Embryonic facial prominence (tissue), 1 donor: ENCODE measurements around the gene TMCC1.
"Not testable (repeated sequence)": the region's sequence is repeated elsewhere in the genome, so short reads cannot be mapped to it uniquely, and the experiment has no call there.

Experiments
- DNase-seq: peaks from one replicate; pipeline ENCODE4 v3.0.0-alpha.2; 2016; ENCODE audit errors: extremely low spot score

Gene TMCC1

DNA sequence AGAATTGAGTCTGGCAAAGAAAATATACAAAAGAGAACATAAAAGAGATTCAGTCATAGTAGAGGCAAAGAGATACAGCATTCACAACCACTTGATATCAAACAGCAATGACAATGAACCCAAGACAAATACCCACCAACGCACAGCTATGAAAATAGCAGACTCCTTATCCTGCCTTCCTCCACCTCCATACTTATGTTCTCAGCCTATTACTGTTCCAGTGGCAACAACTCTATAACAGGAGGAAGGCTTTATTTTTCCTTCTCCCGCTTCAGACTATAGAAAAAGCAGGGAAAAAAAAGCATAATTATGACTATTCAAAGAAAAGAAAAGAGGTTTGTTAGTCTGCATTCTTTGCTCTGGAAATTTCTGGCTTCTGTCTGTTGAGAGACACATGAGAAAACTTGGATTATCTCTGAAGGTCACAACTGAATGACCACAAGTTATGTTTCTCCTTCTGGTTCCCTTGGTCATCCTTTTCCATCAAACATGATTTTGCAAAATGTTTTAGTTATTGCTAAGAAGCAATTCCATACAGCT lies 205.9 kb downstream of the TMCC1 start:
- DNase-seq, result no peak

DNA sequence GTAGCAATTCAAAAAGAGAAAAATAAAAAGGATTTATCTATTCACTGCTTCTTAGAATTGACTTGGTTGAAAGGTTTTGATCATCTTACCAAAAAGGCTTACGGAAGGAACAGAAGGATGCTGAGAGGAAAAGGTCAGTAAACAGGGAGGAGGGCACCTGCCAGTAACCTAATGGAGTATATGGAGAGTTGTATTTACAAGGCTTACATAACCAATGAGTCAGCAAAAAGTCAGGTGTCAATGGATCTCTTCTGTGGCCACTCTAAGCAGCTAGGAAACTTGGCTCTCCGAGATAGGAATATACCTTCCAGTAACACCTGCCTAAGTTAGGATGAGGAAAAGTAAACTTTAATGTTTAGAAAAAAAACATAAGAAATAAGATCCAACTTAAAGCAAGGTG lies 206.6 kb downstream of the TMCC1 start:
- no peak for DNase-seq

DNA sequence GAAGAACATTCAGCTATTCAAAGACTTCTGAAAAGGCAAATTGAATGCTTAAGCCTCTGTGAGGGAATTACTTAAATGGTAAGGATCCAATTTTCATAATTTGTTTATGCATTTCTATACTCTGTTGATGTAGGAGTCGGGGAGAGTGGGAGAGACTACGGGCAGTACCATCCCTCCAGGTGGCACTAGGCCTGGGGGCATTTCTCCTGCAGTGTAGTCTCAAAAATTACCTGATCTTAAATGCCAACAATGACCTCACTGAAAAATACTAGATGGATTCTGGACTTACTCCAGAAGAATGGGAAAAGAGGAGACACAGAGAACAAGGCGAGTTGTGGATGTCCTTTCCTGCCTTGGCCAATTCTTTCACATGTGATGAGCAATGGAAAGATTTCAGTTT lies 209.2 kb downstream of the TMCC1 start:
- no peak for DNase-seq

DNA sequence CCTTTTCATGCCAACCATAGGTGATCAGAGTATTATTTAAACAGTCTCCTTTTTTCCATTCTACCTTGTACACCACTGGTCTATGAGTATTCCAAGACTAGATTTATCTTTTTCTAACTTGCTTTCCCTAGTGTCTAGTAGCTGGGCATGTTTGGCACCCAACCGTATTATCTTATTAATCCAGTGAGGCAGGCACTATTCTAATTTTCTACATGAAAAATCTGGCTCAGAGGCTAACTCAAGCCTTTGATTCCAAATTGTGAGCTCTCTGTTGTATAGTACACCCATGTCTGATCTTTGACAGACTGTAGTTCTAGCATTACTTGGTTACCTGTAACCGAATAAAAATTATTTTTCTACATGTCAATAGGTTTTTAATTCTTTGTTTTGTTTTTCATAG lies 210.3 kb downstream of the TMCC1 start:
- DNase-seq, result no peak

DNA sequence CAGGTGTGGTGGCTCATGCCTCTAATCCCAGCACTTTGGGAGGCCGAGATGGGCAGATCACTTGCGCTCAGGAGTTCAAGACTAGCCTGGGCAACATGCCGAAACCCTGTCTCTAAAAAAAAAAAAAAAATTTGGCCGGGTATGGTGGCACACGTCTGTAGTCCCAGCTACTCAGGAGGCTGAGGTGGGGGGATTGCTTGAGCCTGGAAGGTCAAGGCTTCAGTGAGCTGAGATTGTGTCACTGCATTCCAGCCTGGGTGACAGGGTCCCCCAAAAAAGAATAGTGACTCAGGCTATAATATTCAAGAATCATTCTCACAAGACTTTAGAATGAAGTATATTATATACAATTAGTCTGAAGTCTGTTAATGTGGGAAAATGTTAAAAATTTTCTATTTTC lies 216.5 kb downstream of the TMCC1 start:
- no peak for DNase-seq

DNA sequence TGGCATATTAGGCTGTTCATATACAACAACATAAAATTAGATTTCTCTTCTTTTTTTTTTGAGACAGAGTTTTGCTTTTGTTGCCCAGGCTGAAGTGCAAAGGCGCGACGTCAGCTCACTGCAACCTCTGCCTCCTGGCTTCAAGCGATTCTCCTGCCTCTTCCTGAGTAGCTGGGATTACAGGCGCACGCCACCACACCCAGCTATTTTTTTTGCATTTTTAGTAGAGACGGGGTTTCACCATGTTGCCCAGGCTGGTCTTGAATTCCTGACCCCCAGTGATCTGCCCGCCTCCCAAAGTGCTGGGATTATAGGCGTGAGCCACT lies 218.8 kb downstream of the TMCC1 start:
- not testable (repeated sequence) for DNase-seq

DNA sequence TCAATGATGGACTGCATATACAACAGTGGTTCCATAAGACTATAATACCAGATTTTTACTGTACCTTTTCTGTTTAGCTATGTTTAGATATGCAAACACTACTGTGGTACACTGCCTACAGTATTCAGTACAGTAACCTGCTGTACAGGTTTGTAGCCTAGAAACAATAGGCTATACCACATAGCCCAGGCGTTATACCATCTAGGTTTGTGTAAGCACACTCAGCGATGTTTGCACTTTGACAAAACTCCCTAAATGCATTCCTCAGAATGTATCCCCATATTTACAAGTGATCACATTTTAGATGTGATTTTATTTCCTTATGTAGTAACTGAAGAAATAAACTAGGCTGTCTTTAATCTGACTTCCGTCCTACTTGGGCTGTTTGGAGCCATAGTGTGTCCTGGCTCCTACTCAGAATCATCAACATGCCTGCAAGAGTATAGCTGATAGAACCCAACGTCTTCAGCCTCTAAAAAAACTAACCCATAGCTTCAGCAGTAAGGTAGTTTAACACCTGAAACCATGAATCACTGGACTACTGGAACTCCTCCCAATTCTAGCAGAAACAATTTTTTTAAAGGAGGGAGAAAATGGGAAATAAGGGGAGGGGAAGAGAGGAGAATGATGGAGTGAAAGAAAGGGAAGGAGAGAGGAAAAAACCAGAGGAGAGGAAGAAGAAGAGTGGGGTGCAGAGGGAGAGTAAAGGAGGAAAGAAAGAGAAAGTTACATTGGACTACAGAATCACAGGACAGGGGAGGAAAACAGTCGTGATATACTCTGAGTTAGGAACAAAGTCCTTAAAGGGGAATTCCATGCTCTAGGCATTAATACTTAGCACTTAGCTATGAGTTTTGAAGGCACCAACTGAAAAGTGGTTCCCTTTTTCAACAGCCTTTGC lies 219.4 kb downstream of the TMCC1 start:
- DNase-seq, result no peak

DNA sequence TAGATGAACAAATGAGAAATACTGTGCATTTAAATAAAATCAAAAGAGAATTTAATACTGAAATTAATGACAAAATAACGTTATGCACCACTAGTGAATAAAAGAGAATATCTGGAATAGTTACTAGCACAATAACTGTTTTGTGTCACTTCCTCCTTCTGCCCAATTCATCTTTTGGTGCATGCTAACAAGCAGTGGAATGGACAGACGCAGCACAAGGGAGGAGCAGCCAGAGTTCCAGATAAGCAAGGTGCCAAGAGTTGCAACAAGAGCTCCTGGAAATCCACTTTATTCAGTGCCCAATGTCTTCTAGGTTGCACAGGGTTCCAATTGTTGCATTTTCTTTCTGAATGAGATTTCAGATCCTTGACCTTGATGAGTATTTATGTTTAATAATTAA lies 220.5 kb downstream of the TMCC1 start:
- no peak for DNase-seq

DNA sequence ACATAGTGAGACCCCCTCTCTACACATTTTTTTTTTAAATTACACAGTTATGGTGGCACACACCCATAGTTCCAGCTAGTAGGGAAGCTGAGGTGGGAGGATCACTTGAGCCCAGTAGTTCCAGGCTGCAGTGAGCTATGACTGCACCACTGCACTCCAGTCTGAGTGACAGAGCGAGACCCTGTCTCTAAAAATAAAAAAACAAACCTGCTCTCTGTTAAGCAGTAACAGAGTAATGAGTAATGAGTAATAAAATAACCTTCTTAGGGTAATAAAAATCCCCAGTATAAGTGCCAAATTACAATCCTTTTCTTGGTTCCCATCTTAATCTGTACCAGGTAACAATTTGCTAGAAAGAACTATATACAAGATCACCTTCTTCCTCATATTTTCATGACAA lies 221.1 kb downstream of the TMCC1 start:
- no peak for DNase-seq

DNA sequence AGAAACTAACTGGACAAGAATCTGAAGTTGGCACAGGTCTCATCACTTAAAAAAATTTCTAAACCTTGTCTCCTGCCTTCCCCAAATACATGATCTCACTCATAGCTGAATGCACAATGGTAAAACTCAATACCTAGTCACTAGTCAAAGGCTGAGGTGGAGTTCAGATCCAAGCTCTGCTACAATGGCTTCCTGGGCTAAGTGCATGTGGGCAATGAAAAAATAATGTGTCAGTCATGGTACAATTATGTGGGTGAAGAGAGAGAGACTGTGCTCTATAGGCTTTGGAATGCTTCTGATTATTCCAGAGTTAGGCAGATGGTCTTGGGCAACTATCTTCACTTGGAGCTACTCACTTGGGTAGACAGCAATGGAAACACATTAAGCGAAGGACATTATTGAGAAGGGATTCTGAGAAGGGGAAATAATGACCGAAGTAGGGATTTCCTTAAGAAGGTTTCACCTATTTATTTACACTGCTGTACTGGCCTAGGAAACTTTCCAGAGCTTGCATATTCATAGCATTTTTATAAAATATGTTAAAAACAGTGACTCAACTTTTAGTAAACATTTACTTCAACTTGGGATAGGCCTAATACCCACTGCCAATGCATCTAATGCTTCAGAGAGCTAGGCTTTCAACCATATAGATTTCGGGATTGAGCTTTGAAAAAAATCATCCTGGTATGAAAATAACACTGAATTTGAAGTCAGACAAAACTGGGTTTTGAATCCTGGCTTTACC lies 228.3 kb downstream of the TMCC1 start:
- no peak for DNase-seq

DNA sequence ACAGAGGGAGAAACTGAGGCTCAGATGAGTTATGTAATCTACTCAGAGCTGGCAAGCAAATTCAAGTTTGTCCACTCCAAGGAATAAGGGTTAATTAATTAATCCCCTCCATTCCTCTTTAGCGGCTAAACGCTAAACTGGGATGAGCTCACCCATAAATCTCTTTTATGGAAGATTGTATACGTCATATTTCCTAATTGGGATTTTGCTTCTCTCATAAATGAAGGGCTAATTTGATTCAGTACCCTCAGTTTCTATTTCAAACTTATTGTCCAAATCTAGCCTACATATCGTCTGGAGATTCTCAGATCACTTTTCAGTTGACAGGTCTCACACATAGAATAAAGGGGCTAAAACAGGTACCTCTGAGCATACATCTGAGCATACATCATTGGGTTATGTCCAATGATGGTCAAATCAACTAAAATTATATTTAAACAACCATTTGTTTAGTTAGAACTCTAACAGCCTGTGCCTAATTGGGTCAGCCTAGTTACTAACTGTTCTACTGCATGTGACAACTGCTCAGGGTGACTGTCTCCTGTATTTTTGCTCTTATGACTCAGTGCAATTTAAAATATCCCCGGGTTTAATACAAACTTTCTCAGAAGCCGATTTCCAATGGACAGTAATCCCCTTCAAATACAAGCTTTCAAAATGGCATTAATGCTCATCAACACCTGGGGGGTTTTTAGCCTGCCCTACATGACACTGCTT lies 229.4 kb downstream of the TMCC1 start:
- no peak for DNase-seq

DNA sequence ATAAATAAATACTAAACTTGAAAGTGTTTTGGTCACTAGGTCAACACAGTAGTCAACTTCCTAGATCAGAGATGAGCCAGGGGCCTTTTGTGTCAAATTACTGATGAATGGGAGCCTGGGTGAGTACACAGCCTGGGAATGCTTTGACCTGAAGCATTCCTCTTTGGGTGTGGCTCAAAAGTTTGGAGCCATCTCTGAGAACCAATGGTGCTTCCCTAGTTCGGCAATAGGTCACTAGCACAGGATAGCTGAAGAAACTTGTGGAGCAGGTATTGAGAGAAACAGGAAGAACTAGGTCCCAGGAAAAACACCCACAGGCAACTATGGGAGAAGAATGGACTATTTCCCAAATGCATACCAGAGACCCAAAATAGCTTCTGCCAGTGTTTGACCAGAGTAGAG lies 230.5 kb downstream of the TMCC1 start:
- DNase-seq, result no peak

DNA sequence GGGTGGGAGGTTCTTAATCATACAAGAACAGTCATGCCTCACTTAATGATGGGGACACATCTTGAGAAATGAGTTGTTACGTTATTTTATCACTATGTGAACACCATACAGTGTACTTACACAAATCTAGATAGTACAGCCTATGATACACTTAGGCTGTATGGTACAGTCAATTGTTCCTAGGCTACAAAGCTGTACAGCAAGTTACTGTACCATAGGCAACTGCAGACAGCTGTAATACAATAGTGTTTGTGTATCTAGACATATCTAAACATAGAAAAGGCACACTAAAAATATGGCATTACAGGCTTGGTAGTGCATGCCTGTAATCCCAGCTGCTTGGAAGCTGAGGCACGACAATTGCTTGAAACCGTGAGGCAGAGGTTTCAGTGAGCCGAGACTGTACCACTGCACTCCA lies 231.3 kb downstream of the TMCC1 start:
- DNase-seq, result no peak

DNA sequence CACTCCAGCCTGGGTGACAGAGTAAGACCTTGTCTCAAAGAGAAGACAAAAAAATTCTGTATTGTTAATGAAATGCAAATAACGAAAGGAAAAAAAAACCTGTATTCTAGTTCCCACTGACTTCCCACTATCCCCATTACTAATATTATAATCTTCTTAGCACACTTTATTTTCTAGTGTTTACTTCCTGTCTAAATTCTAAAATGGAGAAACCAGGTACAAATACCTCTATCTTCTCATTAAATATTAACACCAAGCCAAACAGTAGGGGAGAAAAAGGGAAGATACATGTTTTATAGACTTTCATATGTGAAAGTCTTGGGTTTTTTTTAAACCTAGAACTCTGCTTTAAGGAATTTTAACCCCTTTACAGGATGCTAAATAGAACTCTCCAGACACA lies 231.7 kb downstream of the TMCC1 start:
- no peak for DNase-seq

DNA sequence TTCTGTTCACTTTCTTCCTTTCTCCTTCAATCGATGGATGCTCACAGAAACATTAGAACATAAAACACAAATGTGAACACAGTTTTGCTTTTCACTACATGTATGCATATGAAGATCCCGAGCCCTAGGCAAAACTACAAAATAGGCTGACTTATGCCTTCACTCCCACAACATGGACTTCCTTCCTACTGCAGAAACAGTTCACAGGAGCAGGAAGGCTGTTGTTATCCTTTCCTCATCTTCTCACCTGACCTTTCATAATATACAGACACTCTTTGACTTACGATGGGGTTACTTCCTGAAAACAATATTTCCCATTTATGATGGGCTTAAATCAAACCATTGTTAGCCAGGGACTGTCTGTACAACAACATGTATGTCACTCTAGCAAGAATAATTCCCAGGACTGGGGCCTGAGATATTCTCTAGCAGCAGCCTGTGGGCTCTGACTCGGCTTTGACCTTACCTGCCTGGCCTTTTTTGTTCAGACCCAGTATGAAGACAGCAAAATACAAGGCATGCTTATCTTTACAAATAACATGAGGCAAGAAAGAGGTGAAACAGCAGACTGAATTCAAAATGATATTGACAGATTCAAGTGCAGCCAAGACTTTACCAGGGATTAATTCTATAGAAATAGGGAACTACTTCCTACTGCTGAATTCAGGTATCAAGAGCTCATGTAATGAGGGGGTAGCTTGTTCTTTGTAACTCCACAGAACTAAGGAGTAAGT lies 235.2 kb downstream of the TMCC1 start:
- DNase-seq, result no peak

DNA sequence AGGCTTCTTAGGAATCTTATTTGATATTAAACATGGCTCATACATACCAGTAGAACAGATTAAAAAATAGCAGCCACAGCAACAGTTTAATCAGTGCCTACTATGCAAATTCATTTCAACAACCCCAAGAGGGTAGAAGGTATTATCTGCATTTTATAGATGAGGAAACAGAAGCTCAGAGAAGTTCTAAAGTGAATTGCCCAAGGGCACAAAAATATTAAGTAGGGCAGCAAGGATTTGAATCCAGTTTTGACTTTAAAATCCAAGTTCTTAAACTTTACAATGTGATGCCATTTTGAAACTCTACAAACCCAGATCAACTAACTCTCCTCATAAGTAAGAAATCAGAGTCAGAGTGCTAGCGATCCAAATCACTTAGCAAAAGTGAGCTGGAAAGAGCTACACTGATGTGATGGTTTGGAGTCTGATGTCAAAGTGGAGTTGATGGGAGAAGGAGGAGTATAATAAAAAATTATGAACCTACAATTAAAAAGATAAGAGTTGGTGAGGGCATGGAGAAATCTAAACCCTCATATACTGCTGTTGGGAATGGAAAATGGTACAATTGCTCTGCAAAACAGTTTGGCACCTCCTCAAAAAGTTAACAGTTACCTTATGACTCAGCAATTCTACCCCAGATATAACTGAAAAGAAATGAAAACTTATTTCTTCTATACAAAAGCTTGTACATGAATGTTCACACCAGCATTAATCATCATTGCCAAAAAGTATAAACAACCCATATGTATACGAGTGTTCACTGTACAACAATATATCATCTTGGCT lies 236.1 kb downstream of the TMCC1 start:
- DNase-seq, result no peak

DNA sequence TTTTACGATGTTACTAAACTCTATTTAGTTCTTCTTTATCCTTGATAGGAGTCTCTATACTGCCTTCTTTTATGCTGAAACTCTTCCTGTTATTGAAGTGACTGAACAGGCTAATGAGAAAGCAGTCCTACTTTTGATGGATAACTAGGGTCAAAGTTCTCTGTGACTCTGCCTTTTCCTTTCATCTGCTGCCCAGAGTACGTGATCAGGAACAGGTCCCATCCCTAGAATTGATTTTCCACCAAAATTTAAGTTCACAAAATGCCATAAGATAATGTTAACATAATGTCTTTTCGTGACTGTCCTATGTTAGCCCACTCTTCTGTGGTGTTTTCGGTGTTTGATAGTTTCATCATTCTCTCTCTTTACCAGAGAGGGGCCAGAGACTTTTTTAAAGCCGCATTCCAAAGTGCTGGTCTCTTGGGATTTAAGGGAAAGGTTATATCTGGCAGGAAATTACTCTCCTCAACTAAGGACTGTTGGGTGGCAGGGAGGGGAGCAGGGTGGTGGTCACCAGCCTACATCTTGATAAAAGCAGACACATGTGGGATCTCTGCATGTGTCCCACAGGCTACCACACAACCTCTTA lies 236.8 kb downstream of the TMCC1 start:
- DNase-seq, result no peak

DNA sequence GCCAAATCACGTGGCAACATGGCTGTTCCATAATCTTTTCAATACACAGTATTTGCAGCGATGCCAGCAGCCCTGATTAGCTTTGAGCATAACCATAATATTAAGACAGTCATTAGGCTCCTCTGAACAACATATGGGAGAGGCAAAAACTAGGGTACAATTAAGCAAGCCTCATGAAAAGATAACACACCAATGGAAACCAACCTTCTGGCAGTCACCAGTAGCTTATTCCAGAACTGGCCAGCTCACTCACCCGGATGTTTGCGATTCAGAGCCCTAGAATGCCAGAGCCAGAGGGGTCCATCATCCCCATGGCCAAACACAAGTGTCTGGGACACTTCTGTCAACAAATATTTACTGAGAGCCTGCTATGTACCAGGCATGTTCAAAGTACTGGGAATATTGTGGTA lies 238.2 kb downstream of the TMCC1 start:
- DNase-seq, result no peak

DNA sequence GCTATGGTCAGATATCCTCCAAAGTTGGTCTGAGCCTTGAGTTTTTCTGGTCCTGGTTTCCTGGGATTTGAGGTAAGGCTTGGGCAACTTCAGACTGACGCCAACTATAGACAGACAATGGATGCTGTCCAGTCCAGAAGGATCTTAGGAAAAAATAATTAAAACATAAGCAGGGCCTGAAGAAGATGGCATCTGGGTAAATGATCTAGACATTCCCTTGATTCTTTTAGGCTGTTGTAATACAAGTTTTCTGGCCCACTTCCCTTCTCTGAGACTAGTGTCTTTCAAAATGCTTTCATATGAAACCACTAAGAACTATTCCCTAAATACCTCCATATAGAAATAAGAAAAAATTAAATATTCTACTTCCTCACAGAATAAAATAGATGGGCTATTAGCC lies 239.4 kb downstream of the TMCC1 start:
- no peak for DNase-seq

DNA sequence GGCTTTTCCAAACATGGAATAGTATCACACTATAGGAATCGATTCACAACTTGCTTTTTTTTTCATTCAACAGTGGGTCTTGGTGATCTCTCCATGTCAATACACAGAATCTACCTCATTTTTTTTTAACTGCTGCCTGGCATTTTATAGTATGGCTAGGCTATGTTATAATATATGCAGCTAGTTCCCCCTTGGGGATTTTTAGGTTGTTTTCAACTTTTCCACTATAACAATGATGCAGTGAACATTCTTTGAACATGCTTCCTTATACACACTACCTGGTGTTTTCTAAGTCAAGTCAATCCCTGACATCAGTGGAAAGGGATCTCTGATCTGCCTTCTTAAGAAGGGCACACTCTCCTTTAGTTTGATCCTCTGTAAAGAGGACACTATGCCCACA lies 240.5 kb downstream of the TMCC1 start:
- DNase-seq, result no peak
